ENCODE results near the gene OPCML. TPM values are rescaled to one million over a fixed set of nuclear protein-coding genes. Genes with fewer than 3 reads are reported as not detected.
A peak's percentile ranks its signal among the peaks of the same experiment; 100 is the strongest.
"Not testable (repeated sequence)": the region's sequence is repeated elsewhere in the genome, so short reads cannot be mapped to it uniquely, and the experiment has no call there.

The OPCML gene
- total RNA-seq, 1 donor from 2014 or later, result 26.9 TPM

DNA sequence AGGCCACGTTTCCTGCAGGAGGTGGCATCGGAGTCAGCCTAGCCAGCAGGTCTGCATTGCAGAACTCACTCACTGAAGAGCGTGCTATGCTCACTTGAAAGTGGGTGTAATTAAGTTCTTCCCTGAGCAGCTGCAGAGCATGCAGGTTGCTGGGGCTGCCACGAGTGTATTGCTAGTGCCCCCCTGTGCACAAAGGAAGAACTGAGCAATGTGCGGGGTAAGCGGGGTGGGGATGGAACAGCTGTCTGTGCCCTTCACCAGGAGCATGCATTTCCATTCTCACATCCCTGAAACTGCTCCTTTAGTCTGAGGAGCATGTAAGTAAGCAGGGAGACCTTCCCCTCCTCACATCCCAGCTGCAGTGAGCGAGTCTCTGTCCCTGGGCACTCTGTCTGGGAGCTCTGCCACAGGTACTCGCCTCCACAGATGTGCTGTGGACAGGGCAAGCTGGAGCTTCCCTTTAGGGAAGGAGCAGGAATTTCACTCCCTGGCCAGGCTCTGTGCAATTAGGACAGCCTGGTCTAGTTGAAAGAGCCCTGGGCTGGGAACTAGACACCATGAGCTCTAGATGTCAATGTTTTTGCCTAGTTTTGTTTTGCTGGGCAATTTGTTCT, 1130.1 kb downstream of the OPCML start:
- FAIRE-seq, result no peak
- DNase-seq (ENCODE audit: low spot score in 2 of 2), result peak in 1 of 2 donors; percentile 33

DNA sequence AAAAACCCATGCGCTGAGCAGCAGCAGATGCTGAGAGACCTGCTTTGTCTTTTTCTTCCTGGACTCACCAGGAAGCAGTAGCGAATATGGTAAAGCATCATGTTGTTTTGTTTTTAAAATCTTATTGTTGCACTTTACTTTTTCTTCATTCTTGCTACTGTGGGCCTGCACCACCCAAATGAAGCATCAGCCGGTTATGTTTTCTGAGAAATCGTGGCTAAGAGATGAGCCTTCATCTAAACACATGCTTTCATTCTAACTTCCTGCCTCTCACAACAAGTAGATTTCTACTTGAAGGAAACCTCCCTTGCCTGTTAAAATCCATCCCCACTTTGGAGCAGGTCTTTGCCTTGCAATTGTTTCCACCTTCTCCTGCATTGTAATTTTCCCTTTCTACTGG, 1136.0 kb downstream of the OPCML start:
- FAIRE-seq, result no peak

DNA sequence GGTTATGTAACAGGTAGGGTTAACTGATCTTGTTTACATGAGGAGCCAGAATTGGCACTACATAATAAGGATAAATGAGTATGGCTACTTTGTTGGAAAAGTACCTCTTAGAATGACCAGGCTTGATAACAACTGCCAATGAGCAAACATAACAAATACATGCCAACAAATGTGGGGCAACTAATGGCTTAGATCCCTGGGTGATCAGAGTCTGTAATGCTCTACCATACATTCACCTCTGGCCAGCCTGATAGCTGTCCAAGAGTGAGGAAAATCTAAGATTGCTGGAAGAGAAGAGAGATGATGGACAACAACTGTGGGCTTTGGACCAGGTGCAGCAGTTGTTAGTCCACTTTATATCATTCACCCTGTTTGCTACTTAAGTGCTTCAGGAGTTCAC, 1136.9 kb downstream of the OPCML start:
- FAIRE-seq (no peak), DNase-seq (ENCODE audit: low spot score in 2 of 2) (no peak)

More for the DNA sequence above, 1136.0 kb downstream of the OPCML start:
- no peak for DNase-seq (ENCODE audit: low spot score in 2 of 2)

DNA sequence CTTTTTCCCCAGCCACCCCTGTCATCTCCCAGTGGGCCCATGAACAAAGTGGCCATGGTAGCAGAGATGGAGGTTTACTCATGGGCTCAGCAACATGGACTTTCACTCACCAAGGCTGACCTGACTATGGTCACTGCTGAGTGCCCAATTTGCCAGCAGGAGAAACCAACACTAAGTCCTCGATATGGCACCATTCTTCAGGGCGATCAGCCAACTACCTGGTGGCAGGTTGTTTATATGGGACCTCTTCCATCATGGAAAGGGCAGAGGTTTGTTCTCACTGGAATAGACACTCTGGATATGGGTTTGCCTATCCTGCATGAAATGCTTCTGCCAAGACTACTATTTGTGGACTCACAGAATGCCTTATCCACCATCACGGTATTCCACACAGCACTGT, 1152.8 kb downstream of the OPCML start:
- DNase-seq (ENCODE audit: low spot score in 2 of 2) (no peak), FAIRE-seq (no peak)

GRCh38 chr11:132373405-132374143, 1158.7 kb downstream of the OPCML start:
- DNase-seq (ENCODE audit: low spot score in 2 of 2), result no peak
- no peak for FAIRE-seq

DNA sequence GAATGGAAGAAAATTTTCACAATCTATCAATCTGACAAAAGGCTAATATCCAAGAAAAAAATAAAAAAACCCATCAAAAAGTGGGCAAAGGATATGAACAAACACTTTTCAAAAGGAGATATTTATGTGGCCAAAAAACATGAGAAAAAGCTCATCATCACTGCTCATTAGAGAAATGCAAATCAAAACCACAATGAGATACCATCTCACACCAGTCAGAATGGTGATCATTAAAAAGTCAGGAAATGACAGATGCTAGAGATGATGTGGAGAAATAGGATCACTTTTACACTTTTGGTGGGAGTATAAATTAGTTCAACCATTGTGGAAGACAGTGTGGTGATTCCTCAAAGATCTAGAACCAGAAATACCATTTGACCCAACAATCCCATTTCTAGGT, 1162.2 kb downstream of the OPCML start:
- not testable (repeated sequence) for FAIRE-seq; DNase-seq (ENCODE audit: low spot score in 2 of 2)

- no peak for DNase-seq (ENCODE audit: low spot score in 2 of 2)
- FAIRE-seq, result no peak
These were observed 1165.0 kb downstream of the OPCML start for GRCh38 chr11:132367293-132367692.

DNA sequence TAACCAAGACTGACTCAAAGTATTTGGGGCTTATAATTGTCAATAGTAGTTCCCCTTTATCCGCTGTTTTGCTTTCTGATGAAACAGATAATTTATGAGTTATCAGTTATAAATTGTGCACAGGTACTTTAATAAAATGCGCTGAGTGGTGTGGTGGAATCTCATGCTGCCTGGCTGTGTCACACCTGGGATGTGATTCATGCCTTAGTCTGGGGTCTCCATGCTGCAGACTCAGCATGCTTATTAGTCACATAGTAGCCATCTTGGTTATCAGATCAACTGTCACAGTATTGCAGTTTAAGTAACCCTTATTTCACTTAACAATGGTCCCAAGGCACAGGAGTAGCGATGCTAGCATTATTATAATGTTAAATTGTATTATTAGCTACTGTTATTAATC, 1166.7 kb downstream of the OPCML start:
- FAIRE-seq (no peak), DNase-seq (ENCODE audit: low spot score in 2 of 2) (no peak)

Small RNAs within 50 kb of the gene (small RNA-seq; reads per million reads assigned to genes)
- not detected for gene RF00026

Measured in frontal cortex (tissue), 4 donors.